ENCODE measurements around the gene GLYR1.
"Not testable (repeated sequence)": the region's sequence is repeated elsewhere in the genome, so short reads cannot be mapped to it uniquely, and the experiment has no call there.

Gene GLYR1

DNA sequence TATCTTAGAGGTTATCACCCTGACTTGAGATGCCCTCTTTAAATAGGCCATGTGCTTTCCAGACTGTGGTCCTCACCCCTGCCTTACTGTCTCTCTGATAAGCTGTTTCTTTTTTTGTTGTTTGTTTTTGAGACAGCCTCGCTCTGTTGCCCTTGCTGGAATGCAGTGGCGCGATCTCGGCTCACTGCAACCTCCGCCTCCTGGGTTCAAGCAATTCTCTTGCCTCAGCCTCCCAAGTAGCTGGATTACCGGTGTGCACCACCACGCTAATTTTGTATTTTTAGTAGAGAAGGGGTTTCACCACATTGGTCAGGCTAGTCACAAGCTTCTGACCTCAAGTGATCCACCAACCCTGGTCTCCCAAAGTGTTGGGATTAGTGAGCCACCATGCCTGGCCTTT lies 58.2 kb downstream of the GLYR1 start:
- no peak for DNase-seq (ENCODE audit: low read depth)
- TF ChIP-seq, protein P1, sequence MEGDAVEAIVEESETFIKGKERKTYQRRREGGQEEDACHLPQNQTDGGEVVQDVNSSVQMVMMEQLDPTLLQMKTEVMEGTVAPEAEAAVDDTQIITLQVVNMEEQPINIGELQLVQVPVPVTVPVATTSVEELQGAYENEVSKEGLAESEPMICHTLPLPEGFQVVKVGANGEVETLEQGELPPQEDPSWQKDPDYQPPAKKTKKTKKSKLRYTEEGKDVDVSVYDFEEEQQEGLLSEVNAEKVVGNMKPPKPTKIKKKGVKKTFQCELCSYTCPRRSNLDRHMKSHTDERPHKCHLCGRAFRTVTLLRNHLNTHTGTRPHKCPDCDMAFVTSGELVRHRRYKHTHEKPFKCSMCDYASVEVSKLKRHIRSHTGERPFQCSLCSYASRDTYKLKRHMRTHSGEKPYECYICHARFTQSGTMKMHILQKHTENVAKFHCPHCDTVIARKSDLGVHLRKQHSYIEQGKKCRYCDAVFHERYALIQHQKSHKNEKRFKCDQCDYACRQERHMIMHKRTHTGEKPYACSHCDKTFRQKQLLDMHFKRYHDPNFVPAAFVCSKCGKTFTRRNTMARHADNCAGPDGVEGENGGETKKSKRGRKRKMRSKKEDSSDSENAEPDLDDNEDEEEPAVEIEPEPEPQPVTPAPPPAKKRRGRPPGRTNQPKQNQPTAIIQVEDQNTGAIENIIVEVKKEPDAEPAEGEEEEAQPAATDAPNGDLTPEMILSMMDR (conservative IDR thresholded peaks at IDR 0.05; ENCODE audit: low read length): no peak
- H3K4me3 ChIP-seq (ENCODE audit: low read length): no peak overlapping the region

DNA sequence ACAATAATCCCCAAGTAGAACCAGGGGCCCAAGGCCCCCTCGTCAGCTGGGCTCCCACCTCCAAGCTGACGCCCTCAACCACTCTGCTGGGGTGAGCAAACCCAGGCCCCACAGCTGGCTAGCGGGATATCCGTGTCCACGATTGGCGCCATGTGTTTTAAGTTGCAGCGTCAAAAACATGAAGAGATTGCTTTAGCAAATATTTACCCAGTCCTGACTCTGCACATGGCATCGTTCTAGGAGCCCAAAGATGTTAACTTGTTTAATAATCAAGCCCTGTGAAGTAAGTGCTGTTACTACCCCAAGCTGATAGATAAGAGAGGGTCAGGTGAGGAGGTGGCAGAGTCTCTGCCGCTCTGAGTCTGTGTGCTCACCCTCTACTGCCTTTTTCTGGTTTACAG lies 58.6 kb downstream of the GLYR1 start:
- TF ChIP-seq, protein P1 (conservative IDR thresholded peaks at IDR 0.05; ENCODE audit: low read length): no peak
- no peak overlapping the region for H3K4me3 ChIP-seq (ENCODE audit: low read length)
- DNase-seq (ENCODE audit: low read depth): no peak

DNA sequence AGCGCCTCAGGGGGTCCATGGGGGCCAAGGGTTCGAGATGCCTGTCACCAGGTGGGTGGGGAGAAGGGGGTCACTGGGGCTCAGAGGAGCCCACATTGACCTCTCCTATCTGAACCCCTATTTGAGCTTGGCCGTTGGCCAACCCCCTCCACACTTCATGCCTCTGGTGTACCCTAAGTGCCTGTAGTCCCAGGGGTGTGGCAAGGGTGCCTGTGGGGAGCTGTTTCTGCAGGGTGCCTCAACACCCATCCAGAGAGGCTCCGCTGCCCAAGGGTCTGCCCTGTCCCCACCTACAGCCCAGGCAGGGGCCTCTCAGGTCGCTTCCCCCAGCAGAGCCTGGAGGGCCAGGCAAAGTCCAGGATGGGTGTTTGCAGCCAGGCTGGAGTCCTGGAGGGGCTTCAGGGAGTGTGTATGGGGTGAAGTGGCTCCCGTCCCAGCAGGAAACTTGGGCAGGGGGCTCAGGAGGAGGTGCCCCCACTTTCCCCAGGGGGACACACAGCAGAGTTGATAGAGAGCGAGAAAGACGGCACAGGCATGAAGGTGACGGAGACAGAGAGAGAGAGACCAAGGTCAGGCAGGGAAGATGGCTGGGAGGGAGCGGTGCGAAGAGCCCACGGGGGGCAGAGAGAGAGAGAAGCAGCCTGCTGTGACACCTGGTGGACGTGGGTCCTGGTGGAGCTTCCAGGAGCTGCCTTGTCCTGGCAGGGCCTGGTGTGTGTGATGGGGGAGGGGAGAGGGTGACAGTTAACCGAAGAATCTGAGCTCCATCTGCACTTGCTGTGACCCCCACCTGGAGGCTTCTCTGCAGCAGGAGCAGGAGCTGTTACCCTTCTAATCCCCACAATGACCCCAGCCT lies 59.2 kb downstream of the GLYR1 start, which contains the start of gene SEPTIN12:
Gene SEPTIN12 (minus strand): TSS at position 719 of the 856 bp plus-strand sequence. CDS start 700 bp downstream, at position 19.
- H3K4me3 ChIP-seq (ENCODE audit: low read length): no peak within 1 kb of the TSS
- TF ChIP-seq, protein P1 (conservative IDR thresholded peaks at IDR 0.05; ENCODE audit: low read length): no peak
- DNase-seq (ENCODE audit: low read depth): no peak

DNA sequence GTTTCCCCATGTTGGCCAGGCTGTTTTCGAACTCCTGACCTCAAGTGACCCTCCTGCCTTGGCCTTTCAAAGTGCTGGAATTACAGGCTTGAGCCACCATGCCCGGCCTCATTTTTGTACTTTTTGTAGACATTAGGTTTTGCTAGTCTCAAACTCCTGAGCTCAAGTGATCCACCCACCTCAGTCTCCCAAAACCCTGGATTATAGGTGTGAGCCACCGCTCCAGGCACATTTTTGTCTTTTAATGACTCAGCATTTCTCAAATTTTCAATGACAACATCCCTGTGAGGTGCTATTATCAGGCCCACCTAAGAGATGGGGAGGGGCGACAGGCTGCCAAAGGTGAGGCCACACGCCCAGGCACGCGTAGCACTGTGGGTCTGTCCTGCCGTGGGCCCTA lies 60.0 kb downstream of the GLYR1 start:
- DNase-seq (ENCODE audit: low read depth): no peak
- TF ChIP-seq, protein P1 (conservative IDR thresholded peaks at IDR 0.05; ENCODE audit: low read length): no peak
- no peak overlapping the region for H3K4me3 ChIP-seq (ENCODE audit: low read length)

DNA sequence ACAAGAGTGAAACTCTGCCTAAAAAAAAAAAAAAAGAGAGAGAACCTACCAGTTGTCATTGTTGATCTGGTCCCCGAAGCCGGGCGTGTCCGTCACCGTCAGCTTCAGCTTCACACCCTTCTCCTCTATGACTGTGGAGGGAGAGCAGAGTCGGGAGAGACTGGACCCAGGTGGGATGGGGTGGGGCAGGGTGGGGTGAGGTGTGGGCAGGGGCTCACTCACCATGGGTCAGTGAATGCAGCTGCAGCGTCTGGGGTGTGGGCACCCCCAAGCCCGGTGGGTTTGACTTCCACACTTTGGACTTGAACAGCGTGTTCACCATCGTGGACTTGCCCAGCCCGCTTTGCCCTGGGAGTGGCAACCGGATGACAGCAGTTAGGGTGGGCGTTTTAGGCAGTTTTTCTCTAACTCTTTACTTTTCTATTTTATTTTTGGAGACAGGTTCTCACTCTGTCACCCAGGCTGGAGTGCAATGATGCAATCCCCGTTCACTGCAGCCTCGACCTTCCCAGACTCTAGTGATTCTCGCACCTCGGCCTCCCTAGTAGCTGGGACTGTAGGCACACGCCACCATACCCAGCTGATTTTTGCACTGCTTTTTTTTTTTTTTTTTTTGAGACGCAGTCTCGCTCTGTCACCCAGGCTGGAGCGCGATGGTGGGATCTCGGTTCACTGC lies 61.2 kb downstream of the GLYR1 start:
- H3K4me3 ChIP-seq (ENCODE audit: low read length): no peak overlapping the region
- TF ChIP-seq, protein P1 (conservative IDR thresholded peaks at IDR 0.05; ENCODE audit: low read length): no peak
- no peak for DNase-seq (ENCODE audit: low read depth)

DNA sequence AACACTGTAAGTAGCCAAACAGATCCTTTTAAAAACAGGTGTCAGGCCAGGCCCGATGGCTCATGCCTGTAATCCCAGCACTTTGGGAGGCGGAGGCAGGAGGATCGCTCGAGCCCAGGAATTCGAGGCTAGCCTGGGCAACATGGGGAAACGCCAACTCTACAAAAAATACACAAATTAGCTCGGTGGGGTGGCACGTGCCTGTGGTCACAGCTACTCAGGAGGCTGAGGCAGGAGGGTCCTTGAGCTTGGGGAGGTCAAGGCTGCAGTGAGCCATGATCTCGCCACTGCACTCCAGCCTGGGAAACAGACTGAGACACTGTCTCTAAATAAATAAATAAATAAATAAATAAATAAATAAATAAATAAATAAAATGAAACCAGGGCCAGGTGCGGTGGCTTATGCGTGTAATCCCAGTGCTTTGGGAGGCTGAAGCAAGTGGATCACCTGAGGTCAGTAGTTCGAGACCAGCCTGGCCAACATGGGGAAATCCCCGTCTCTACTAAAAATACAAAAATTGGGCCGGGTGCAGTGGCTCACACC lies 62.6 kb downstream of the GLYR1 start:
- H3K4me3 ChIP-seq (ENCODE audit: low read length); DNase-seq (ENCODE audit: low read depth): not testable (repeated sequence)

DNA sequence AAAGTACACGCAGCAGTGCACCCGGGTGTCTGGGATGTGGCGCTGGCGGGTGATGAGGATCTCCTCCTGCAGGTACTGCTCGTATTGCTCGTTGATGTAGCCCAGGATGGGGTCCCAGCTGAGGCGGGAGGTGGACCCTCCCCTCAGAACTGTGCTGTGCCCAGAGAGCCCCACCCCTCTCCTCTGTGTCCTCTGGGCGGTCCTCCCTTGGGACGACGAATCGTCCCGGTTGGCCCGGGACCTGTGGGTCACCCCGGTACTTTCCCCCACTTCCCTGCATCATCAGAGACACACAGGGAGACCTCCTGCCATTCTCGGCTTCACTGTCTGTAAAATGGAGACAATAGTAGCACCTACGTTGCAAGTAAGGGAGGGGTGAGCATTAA lies 63.1 kb downstream of the GLYR1 start:
- no peak for DNase-seq (ENCODE audit: low read depth)
- no peak overlapping the region for H3K4me3 ChIP-seq (ENCODE audit: low read length)
- TF ChIP-seq, protein P1 (conservative IDR thresholded peaks at IDR 0.05; ENCODE audit: low read length): no peak

Measured in AG10803 (cell line).